Neural cell (in vitro differentiated cells): ENCODE results near the gene CDH7. TPM values are rescaled to one million over a fixed set of nuclear protein-coding genes. Genes with fewer than 3 reads are reported as not detected.

Experiments
- H2AFZ ChIP-seq: fragments of 200-600, 300-800 bp; sonication (generic), shearing (Covaris generic); 2 replicates; pipeline ENCODE4 v1.6.0; 2014; ENCODE audit warnings: low read depth, mild to moderate bottlenecking, antibody characterized with exemption, low read length, moderate library complexity
- H3F3A ChIP-seq: fragments of 200-600 bp; shearing (Covaris generic); 2 replicates; pipeline ENCODE4 v1.6.1; 2016; ENCODE audit warnings: mild to moderate bottlenecking, moderate library complexity, mixed read lengths, antibody characterized with exemption, low read length; ENCODE audit not compliant: insufficient read depth, poor library complexity, severe bottlenecking
- H3K27ac ChIP-seq: fragments of 200-600, 300-800 bp; sonication (generic), shearing (Covaris generic); 2 replicates; pipeline ENCODE4 v1.5.1; 2014; ENCODE audit warnings: mild to moderate bottlenecking, low read length, moderate library complexity
- H3K27me3 ChIP-seq: fragments of 300-800, 200-600 bp; sonication (generic), shearing (Covaris generic); 2 replicates; pipeline ENCODE4 v1.6.0; 2014; ENCODE audit warnings: mild to moderate bottlenecking, low read depth, low read length, moderate library complexity; ENCODE audit not compliant: insufficient read depth
- H3K36me3 ChIP-seq: fragments of 300-800, 200-600 bp; sonication (generic), shearing (Covaris generic); 2 replicates; pipeline ENCODE4 v1.5.1; 2014; ENCODE audit warnings: mild to moderate bottlenecking, antibody characterized with exemption, low read length, moderate library complexity; ENCODE audit not compliant: insufficient read depth
- H3K4me2 ChIP-seq: fragments of 300-800, 200-600 bp; sonication (generic), shearing (Covaris generic); 2 replicates; pipeline ENCODE4 v1.6.0; 2014; ENCODE audit warnings: mild to moderate bottlenecking, low read length
- H3K4me3 ChIP-seq: fragments of 300-800, 200-600 bp; sonication (generic), shearing (Covaris generic); 2 replicates; pipeline ENCODE4 v1.5.1; 2014; ENCODE audit warnings: mild to moderate bottlenecking, low read length, moderate library complexity
- H3K79me2 ChIP-seq: fragments of 200-600 bp; shearing (Covaris generic); replicated peaks from 2 replicates; pipeline ENCODE4 v1.6.0; 2014; ENCODE audit warnings: mild to moderate bottlenecking, low read length, moderate library complexity; ENCODE audit not compliant: insufficient read depth
- H3K9ac ChIP-seq: fragments of 300-800, 200-600 bp; sonication (generic), shearing (Covaris generic); 2 replicates; pipeline ENCODE4 v1.6.1; 2016; ENCODE audit warnings: mild to moderate bottlenecking, low read length, mixed read lengths
- H3K9me2 ChIP-seq: fragments of 200-600 bp; shearing (Covaris generic); 2 replicates; pipeline ENCODE4 v1.6.1; 2016; ENCODE audit warnings: mild to moderate bottlenecking, low read length, mixed read lengths; ENCODE audit not compliant: insufficient read depth
- H3K9me3 ChIP-seq: fragments of 200-600, 300-800 bp; sonication (generic), shearing (Covaris generic); 2 replicates; pipeline ENCODE4 v1.6.1; 2016; ENCODE audit warnings: mild to moderate bottlenecking, mixed run types, low read length, moderate library complexity, mixed read lengths
- H4K20me1 ChIP-seq: fragments of 200-600 bp; shearing (Covaris generic); 2 replicates; pipeline ENCODE4 v1.6.1; 2016; ENCODE audit warnings: mild to moderate bottlenecking, mixed run types; ENCODE audit not compliant: insufficient read depth
- CTCF ChIP-seq: fragments of 450-650 bp; IDR thresholded peaks from 2 replicates; pipeline ENCODE4 v1.5.1; 2014; ENCODE audit warnings: antibody characterized with exemption, mild to moderate bottlenecking, moderate library complexity; ENCODE audit not compliant: poor library complexity, severe bottlenecking
- EP300 ChIP-seq: fragments of 450-650 bp; conservative IDR thresholded peaks from 2 replicates; pipeline ENCODE4 v1.6.1; 2014; ENCODE audit warnings: antibody characterized with exemption, mild to moderate bottlenecking, moderate library complexity; ENCODE audit not compliant: poor library complexity, severe bottlenecking
- EZH2 ChIP-seq: fragments of 200-600, 300-800 bp; shearing (Covaris generic), sonication (generic); IDR thresholded peaks from 2 replicates; pipeline ENCODE4 v1.6.1; 2014; ENCODE audit warnings: antibody characterized with exemption, low read length, borderline replicate concordance, mild to moderate bottlenecking; ENCODE audit not compliant: insufficient read depth, poor library complexity, severe bottlenecking
- MXI1 ChIP-seq: fragments of 450-650 bp; conservative IDR thresholded peaks from 2 replicates; pipeline ENCODE4 v1.6.1; 2014; ENCODE audit warnings: antibody characterized with exemption, mild to moderate bottlenecking; ENCODE audit not compliant: poor library complexity, severe bottlenecking
- POLR2AphosphoS5 ChIP-seq: IDR thresholded peaks from 2 replicates; pipeline ENCODE4 v1.6.1; 2012
- RAD21 ChIP-seq: fragments of 450-650 bp; conservative IDR thresholded peaks from 2 replicates; pipeline ENCODE4 v1.6.1; 2014; ENCODE audit warnings: antibody characterized with exemption, mild to moderate bottlenecking, moderate library complexity
- REST ChIP-seq: IDR thresholded peaks from 2 replicates; pipeline ENCODE4 v1.6.1; 2012; ENCODE audit warnings: borderline replicate concordance
- SMC3 ChIP-seq: fragments of 450-650 bp; conservative IDR thresholded peaks from 2 replicates; pipeline ENCODE4 v1.6.1; 2014; ENCODE audit warnings: antibody characterized with exemption, mild to moderate bottlenecking, moderate library complexity; ENCODE audit not compliant: poor library complexity
- TAF1 ChIP-seq: IDR thresholded peaks from 2 replicates; pipeline ENCODE4 v1.6.1; 2012; ENCODE audit warnings: low read depth
- polyA plus RNA-seq: library from polyadenylated mRNA; depleted of rRNA; stranded (reverse); fragments of >200 nt; gene quantifications from 2 replicates; pipeline ENCODE4 v1.2.3, GENCODE V29; 2014

The CDH7 gene
- polyA plus RNA-seq, 1 donor from 2014 or later = 7.4 TPM

GRCh38 chr18:65817178-65817577, 66.4 kb downstream of the CDH7 start:
- no peak overlapping the region for H3K9ac ChIP-seq
- H3K79me2 ChIP-seq = no peaks in the 10 kb centered on the region
- H2AFZ ChIP-seq = no peak overlapping the region
- H3K27ac ChIP-seq = no peak overlapping the region
- H3K9me3 ChIP-seq = no peaks in the 10 kb centered on the region
- no peaks in the 10 kb centered on the region for H3K36me3 ChIP-seq
- no peaks in the 10 kb centered on the region for H3K9me2 ChIP-seq
- no peaks in the 10 kb centered on the region for H3K27me3 ChIP-seq
- no peaks in the 10 kb centered on the region for H3F3A ChIP-seq
- no peaks in the 10 kb centered on the region for H4K20me1 ChIP-seq
- no peak overlapping the region for H3K4me3 ChIP-seq
- H3K4me2 ChIP-seq = no peak overlapping the region
- TF ChIP-seq RAD21 (no peak), EZH2 (no peak), EP300 (no peak), POLR2AphosphoS5 (no peak), CTCF (no peak), REST (no peak), MXI1 (no peak), SMC3 (no peak)

- H3F3A ChIP-seq = no peaks in the 10 kb centered on the region
- TF ChIP-seq CTCF = no peak
- TF ChIP-seq EP300 = no peak
- no peak for TF ChIP-seq RAD21
- no peak for TF ChIP-seq REST
- TF ChIP-seq SMC3 = no peak
- no peak for TF ChIP-seq POLR2AphosphoS5
- no peak for TF ChIP-seq EZH2
- no peak for TF ChIP-seq TAF1
- TF ChIP-seq MXI1 = no peak
- H3K27me3 ChIP-seq = no peaks in the 10 kb centered on the region
- H3K36me3 ChIP-seq = no peaks in the 10 kb centered on the region
- H3K79me2 ChIP-seq = no peaks in the 10 kb centered on the region
- no peak overlapping the region for H3K27ac ChIP-seq
- H3K9ac ChIP-seq = no peak overlapping the region
- no peaks in the 10 kb centered on the region for H3K9me3 ChIP-seq
- no peak overlapping the region for H2AFZ ChIP-seq
- H3K9me2 ChIP-seq = no peaks in the 10 kb centered on the region
- H3K4me2 ChIP-seq = no peak overlapping the region
- no peak overlapping the region for H3K4me3 ChIP-seq
- no peaks in the 10 kb centered on the region for H4K20me1 ChIP-seq
Measured at GRCh38 chr18:65821911-65822310, 71.1 kb downstream of the CDH7 start.
